H9 (cell line): ENCODE results near the gene PSKH1. TPM values are rescaled to one million over a fixed set of nuclear protein-coding genes. Genes with fewer than 3 reads are reported as not detected.
A peak's percentile ranks its signal among the peaks of the same experiment; 100 is the strongest.

Experiments used
- DNase-seq: peaks from one replicate; pipeline ENCODE4 v3.0.0-alpha.2; 2017
- H2AFZ ChIP-seq: one replicate; pipeline ENCODE4 v1.6.1; 2013; ENCODE audit warnings: mild to moderate bottlenecking, low read length, control low read depth, moderate library complexity
- H2AK5ac ChIP-seq: 2 replicates; pipeline ENCODE4 v1.6.1; 2013; ENCODE audit warnings: low read length, control low read depth, mixed read lengths; ENCODE audit not compliant: insufficient read length
- H2BK120ac ChIP-seq: one replicate; pipeline ENCODE4 v1.6.1; 2013; ENCODE audit warnings: low read depth, mild to moderate bottlenecking, low read length, control low read depth, inconsistent platforms; ENCODE audit not compliant: poor library complexity, severe bottlenecking
- H2BK12ac ChIP-seq: 2 replicates; pipeline ENCODE4 v1.6.1; 2013; ENCODE audit warnings: low read length, control low read depth, mixed read lengths, low read depth; ENCODE audit not compliant: insufficient read length
- H2BK15ac ChIP-seq: 2 replicates; pipeline ENCODE4 v1.6.1; 2013; ENCODE audit warnings: low read depth, low read length, control low read depth
- H2BK20ac ChIP-seq: one replicate; pipeline ENCODE4 v1.6.1; 2013; ENCODE audit warnings: low read depth, mild to moderate bottlenecking, low read length, control low read depth, inconsistent platforms; ENCODE audit not compliant: poor library complexity, severe bottlenecking
- H2BK5ac ChIP-seq: 2 replicates; pipeline ENCODE4 v1.6.1; 2013; ENCODE audit warnings: low read length, control low read depth, mixed read lengths; ENCODE audit not compliant: insufficient read length
- H3K14ac ChIP-seq: 2 replicates; pipeline ENCODE4 v1.6.1; 2013; ENCODE audit warnings: low read length, control low read depth; ENCODE audit not compliant: insufficient read depth
- H3K18ac ChIP-seq: 2 replicates; pipeline ENCODE4 v1.6.1; 2013; ENCODE audit warnings: low read depth, mild to moderate bottlenecking, mixed read lengths, low read length, control low read depth; ENCODE audit not compliant: insufficient read length
- H3K23ac ChIP-seq: 2 replicates; pipeline ENCODE4 v1.6.1; 2013; ENCODE audit warnings: low read length, control low read depth, mixed read lengths, low read depth; ENCODE audit not compliant: insufficient read length
- H3K23me2 ChIP-seq: 2 replicates; pipeline ENCODE4 v1.6.1; 2013; ENCODE audit warnings: low read depth, mild to moderate bottlenecking, mixed read lengths, low read length, control low read depth; ENCODE audit not compliant: insufficient read length, poor library complexity, severe bottlenecking
- H3K27ac ChIP-seq: 2 replicates; pipeline ENCODE4 v1.5.1; 2013; ENCODE audit warnings: low read length, control low read depth, mixed read lengths, low read depth; ENCODE audit not compliant: insufficient read length
- H3K27me3 ChIP-seq: 2 replicates; pipeline ENCODE4 v1.6.1; 2013; ENCODE audit warnings: low read length, control low read depth, inconsistent platforms; ENCODE audit not compliant: insufficient read depth
- H3K4ac ChIP-seq: 2 replicates; pipeline ENCODE4 v1.6.1; 2013; ENCODE audit warnings: low read depth, mild to moderate bottlenecking, control low read depth, inconsistent platforms, low read length, moderate library complexity
- H3K4me1 ChIP-seq: 2 replicates; pipeline ENCODE4 v1.6.1; 2013; ENCODE audit warnings: low read length, control low read depth, inconsistent platforms; ENCODE audit not compliant: insufficient read depth
- H3K4me2 ChIP-seq: 2 replicates; pipeline ENCODE4 v1.6.1; 2013; ENCODE audit warnings: low read length, control low read depth, mixed read lengths; ENCODE audit not compliant: insufficient read length, insufficient read depth
- H3K56ac ChIP-seq: 2 replicates; pipeline ENCODE4 v1.6.1; 2013; ENCODE audit warnings: low read depth, mild to moderate bottlenecking, mixed read lengths, low read length, control low read depth; ENCODE audit not compliant: insufficient read length
- H3K79me1 ChIP-seq: 2 replicates; pipeline ENCODE4 v1.6.1; 2013; ENCODE audit warnings: low read depth, mild to moderate bottlenecking, moderate library complexity, low read length, control low read depth, inconsistent platforms; ENCODE audit not compliant: insufficient read depth, poor library complexity, severe bottlenecking
- H3K79me2 ChIP-seq: 2 replicates; pipeline ENCODE4 v1.6.1; 2013; ENCODE audit warnings: low read length, control low read depth, inconsistent platforms; ENCODE audit not compliant: insufficient read depth
- H3K9ac ChIP-seq: 2 replicates; pipeline ENCODE4 v1.6.1; 2013; ENCODE audit warnings: low read length, control low read depth, mixed read lengths; ENCODE audit not compliant: insufficient read length; ENCODE audit errors: extremely low read depth
- H3K9me3 ChIP-seq: one replicate; pipeline ENCODE4 v1.6.1; 2013; ENCODE audit warnings: low read depth, low read length, inconsistent platforms; ENCODE audit not compliant: control insufficient read depth
- H3T11ph ChIP-seq: one replicate; pipeline ENCODE4 v1.6.1; 2013; ENCODE audit warnings: mild to moderate bottlenecking, low read length, control low read depth, inconsistent platforms
- H4K20me1 ChIP-seq: one replicate; pipeline ENCODE4 v1.6.1; 2013; ENCODE audit not compliant: control insufficient read depth, insufficient read length, insufficient read depth
- H4K5ac ChIP-seq: 2 replicates; pipeline ENCODE4 v1.6.1; 2013; ENCODE audit warnings: low read depth, mild to moderate bottlenecking, mixed read lengths, low read length, control low read depth; ENCODE audit not compliant: insufficient read length
- H4K8ac ChIP-seq: replicated peaks from 2 replicates; pipeline ENCODE4 v1.6.1; 2013; ENCODE audit warnings: low read length, control low read depth, mixed read lengths, low read depth; ENCODE audit not compliant: insufficient read length
- H4K91ac ChIP-seq: 2 replicates; pipeline ENCODE4 v1.6.1; 2013; ENCODE audit warnings: low read depth, mild to moderate bottlenecking, moderate library complexity, mixed read lengths, low read length, control low read depth; ENCODE audit not compliant: insufficient read length
- H3K27ac Mint-ChIP-seq, 3 experiments: 2 replicates in 2 of 3; 3 replicates in 1 of 3; pipeline ENCODE4 v1.8.0; 2020 to 2021; ENCODE audit warnings: mixed read lengths in 3 of 3, mild to moderate bottlenecking in 1 of 3, moderate library complexity in 1 of 3
- H3K27me3 Mint-ChIP-seq: 2 replicates; pipeline ENCODE4 v1.8.0; 2021; ENCODE audit warnings: low read depth, mild to moderate bottlenecking, moderate library complexity, mixed read lengths
- H3K36me3 Mint-ChIP-seq, 3 experiments: 2 replicates in 2 of 3; 3 replicates in 1 of 3; pipeline ENCODE4 v1.8.0; 2020 to 2021; ENCODE audit warnings: low read depth in 3 of 3, mixed read lengths in 3 of 3; ENCODE audit not compliant: insufficient read depth in 1 of 3
- H3K4me1 Mint-ChIP-seq, 2 experiments: 2 replicates each; pipeline ENCODE4 v1.8.0; 2020; ENCODE audit warnings: mixed read lengths in 2 of 2
- H3K4me3 Mint-ChIP-seq, 2 experiments: 2 replicates in 1 of 2; 3 replicates in 1 of 2; pipeline ENCODE4 v1.8.0; 2020 to 2021; ENCODE audit warnings: mild to moderate bottlenecking in 2 of 2, mixed read lengths in 2 of 2, moderate library complexity in 1 of 2
- H3K9me3 Mint-ChIP-seq, 2 experiments: 2 replicates in 1 of 2; 3 replicates in 1 of 2; pipeline ENCODE4 v1.8.0; 2020; ENCODE audit warnings: mild to moderate bottlenecking in 2 of 2, mixed read lengths in 2 of 2, moderate library complexity in 1 of 2
- WGBS: extraction: QIAGEN DNeasy Blood & Tissue Kit; methylation state at CpG from one replicate; pipeline ENCODE4 v1.1.7; 2013; ENCODE audit warnings: missing lambda C conversion rate, low lambda C conversion rate, mixed read lengths; ENCODE audit not compliant: insufficient read length; ENCODE audit errors: extremely low coverage; 5-methylcytosine and 5-hydroxymethylcytosine counted together
- total RNA-seq: library from RNA; stranded (reverse); gene quantifications from 2 replicates; pipeline ENCODE4 v1.2.1, GENCODE V29; 2021
- TF ChIP-seq, protein P1 (sequence below): fragments of 200-600 bp; sonication (generic); conservative IDR thresholded peaks from 3 replicates; pipeline ENCODE4 v1.8.0; 2021; ENCODE audit warnings: antibody characterized with exemption, mild to moderate bottlenecking

The PSKH1 gene
- total RNA-seq, 1 experiment from 2014 or later = 29.1 TPM

DNA sequence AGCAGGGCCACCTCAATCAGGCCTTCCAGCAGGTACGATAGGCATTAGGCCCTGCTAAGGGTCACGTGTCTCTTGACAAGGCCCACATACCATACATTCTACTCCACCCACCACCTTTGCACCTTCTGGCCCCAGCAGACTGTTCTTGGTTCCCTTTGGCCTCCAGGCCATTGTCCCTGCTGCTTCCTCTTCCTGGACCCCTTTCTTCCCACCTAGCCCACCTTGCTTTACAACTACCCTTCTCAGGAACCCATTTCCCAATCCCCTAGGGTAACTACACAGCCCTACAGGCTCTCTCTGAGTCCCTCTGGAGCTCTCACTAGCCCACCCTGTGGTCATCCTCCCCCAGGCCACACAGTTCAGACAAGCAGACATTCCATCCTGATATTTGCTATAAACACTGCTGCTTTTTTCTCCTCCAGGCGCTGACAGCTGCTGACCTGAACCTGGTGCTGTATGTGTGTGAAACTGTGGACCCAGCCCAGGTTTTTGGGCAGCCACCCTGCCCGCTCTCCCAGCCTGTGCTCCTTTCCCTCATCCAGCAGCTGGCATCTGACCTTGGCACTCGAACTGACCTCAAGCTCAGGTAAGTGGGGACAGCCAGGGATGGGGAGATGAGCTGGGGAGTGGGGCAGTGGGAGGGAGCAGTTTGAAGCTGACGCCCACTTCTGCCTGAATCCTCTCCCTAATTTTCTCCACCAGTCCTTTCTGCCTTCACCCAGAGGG, 9.7 kb upstream of the PSKH1 start:
- Histone ChIP-seq H3K79me2 (no peaks in the 10 kb centered on the region), H3K9me3 (no peaks in the 10 kb centered on the region), H3K14ac (no peak overlapping the region; the same call in 1 of the 2 replicates), H3K27ac (no peak overlapping the region), H3K27me3 (no peaks in the 10 kb centered on the region), H4K8ac (no peak overlapping the region), H2BK20ac (no peak overlapping the region), H2BK12ac (no peak overlapping the region), H2BK120ac (no peak overlapping the region), H2BK15ac (no peak overlapping the region), H3K23me2 (no peaks in the 10 kb centered on the region), H3K9ac (no peak overlapping the region), H3K23ac (no peak overlapping the region), H2AFZ (no peak overlapping the region), H3K4me2 (no peak overlapping the region), H4K5ac (no peak overlapping the region), H2BK5ac (no peak overlapping the region), H3K79me1 (no peaks in the 10 kb centered on the region), H4K91ac (no peak overlapping the region), H2AK5ac (no peak overlapping the region), H4K20me1 (no peaks in the 10 kb centered on the region), H3T11ph (no peak overlapping the region), H3K4ac (no peak overlapping the region), H3K4me1 (no peaks in the 10 kb centered on the region), H3K18ac (no peak overlapping the region), H3K56ac (no peak overlapping the region)
- Mint-ChIP-seq H3K4me1 (peaks cover 13 to 28% of the 10 kb centered on the region in 2 experiments), H3K27ac (peak overlapping the region; percentile 29 to 75 (median 68); a peak in 3 of 7 replicates), H3K36me3 (peaks cover 25 to 55% (median 55%) of the 10 kb centered on the region in 3 experiments), H3K4me3 (peak overlapping the region in 1 of 2 experiments; percentile 38; a peak in 1 of 5 replicates), H3K27me3 (no peaks in the 10 kb centered on the region; the same call in none of the 2 replicates), H3K9me3 (no peaks in the 10 kb centered on the region)
- TF ChIP-seq, protein P1, sequence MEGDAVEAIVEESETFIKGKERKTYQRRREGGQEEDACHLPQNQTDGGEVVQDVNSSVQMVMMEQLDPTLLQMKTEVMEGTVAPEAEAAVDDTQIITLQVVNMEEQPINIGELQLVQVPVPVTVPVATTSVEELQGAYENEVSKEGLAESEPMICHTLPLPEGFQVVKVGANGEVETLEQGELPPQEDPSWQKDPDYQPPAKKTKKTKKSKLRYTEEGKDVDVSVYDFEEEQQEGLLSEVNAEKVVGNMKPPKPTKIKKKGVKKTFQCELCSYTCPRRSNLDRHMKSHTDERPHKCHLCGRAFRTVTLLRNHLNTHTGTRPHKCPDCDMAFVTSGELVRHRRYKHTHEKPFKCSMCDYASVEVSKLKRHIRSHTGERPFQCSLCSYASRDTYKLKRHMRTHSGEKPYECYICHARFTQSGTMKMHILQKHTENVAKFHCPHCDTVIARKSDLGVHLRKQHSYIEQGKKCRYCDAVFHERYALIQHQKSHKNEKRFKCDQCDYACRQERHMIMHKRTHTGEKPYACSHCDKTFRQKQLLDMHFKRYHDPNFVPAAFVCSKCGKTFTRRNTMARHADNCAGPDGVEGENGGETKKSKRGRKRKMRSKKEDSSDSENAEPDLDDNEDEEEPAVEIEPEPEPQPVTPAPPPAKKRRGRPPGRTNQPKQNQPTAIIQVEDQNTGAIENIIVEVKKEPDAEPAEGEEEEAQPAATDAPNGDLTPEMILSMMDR = no peak
- DNase-seq = no peak
- no CpG with 5 or more reads among the region's 6 CpGs for WGBS
